Vagina (tissue), 2 donors: Measurements from ENCODE around the gene INPP5J. TPM values are rescaled to one million over a fixed set of nuclear protein-coding genes. Genes with fewer than 3 reads are reported as not detected.
"Not testable (repeated sequence)": the region's sequence is repeated elsewhere in the genome, so short reads cannot be mapped to it uniquely, and the experiment has no call there.

Experiments
- DNase-seq, 2 donors: peaks; one replicate each; pipeline ENCODE4 v3.0.0-alpha.2; 2017; ENCODE audit errors: extremely low spot score in 2 of 2
- H3K27ac ChIP-seq: fragments of 200-600 bp; sonication (generic); one replicate; pipeline ENCODE4 v1.5.1; 2019
- H3K27me3 ChIP-seq: fragments of 200-600 bp; sonication (generic); one replicate; pipeline ENCODE4 v1.5.1; 2019
- H3K36me3 ChIP-seq, 2 donors: fragments of 200-600 bp; sonication (generic); one replicate each; pipeline ENCODE4 v1.5.1; 2017 to 2019
- H3K4me1 ChIP-seq: fragments of 200-600 bp; sonication (generic); one replicate; pipeline ENCODE4 v1.5.1; 2019
- H3K4me3 ChIP-seq, 2 donors: fragments of 200-600 bp; sonication (generic); 1 replicate in 1 of 2; 2 replicates in 1 of 2; pipeline ENCODE4 v1.5.1; 2016 to 2019
- H3K9me3 ChIP-seq: fragments of 200-600 bp; sonication (generic); one replicate; pipeline ENCODE4 v1.5.1; 2019
- POLR2A ChIP-seq, 2 donors: fragments of 450-650 bp; IDR thresholded peaks; one replicate each; pipeline ENCODE4 v1.6.1; 2017; ENCODE audit warnings: antibody characterized with exemption in 2 of 2, mild to moderate bottlenecking in 2 of 2, moderate library complexity in 2 of 2
- POLR2AphosphoS5 ChIP-seq, 2 donors: sonication (generic); formaldehyde crosslinking; IDR thresholded peaks; one replicate each; pipeline ENCODE4 v1.9.0; 2017; ENCODE audit warnings: antibody characterized with exemption in 2 of 2, mild to moderate bottlenecking in 2 of 2, low read depth in 1 of 2; ENCODE audit not compliant: insufficient read depth in 1 of 2
- intact Hi-C: fragments of 100-400 bp; cut with DNase I; formaldehyde crosslinking; loops from one replicate; pipeline ENCODE4 v1.15.1; 2023
- total RNA-seq: library from RNA; depleted of rRNA; stranded (reverse); fragments of >200 nt; gene quantifications from one replicate; pipeline ENCODE4 v1.2.3, GENCODE V29; 2016
- TF ChIP-seq, protein P1 (sequence below), 3 experiments: fragments of 450-650 bp in 2 of 3; fragments of 200-600 bp in 1 of 3; sonication (generic) in 1 of 3; IDR thresholded peaks; one replicate each; pipeline ENCODE4 v1.5.1; 2017 to 2019; ENCODE audit warnings: antibody characterized with exemption in 3 of 3, mild to moderate bottlenecking in 2 of 3, moderate library complexity in 2 of 3

The INPP5J gene, protein sequence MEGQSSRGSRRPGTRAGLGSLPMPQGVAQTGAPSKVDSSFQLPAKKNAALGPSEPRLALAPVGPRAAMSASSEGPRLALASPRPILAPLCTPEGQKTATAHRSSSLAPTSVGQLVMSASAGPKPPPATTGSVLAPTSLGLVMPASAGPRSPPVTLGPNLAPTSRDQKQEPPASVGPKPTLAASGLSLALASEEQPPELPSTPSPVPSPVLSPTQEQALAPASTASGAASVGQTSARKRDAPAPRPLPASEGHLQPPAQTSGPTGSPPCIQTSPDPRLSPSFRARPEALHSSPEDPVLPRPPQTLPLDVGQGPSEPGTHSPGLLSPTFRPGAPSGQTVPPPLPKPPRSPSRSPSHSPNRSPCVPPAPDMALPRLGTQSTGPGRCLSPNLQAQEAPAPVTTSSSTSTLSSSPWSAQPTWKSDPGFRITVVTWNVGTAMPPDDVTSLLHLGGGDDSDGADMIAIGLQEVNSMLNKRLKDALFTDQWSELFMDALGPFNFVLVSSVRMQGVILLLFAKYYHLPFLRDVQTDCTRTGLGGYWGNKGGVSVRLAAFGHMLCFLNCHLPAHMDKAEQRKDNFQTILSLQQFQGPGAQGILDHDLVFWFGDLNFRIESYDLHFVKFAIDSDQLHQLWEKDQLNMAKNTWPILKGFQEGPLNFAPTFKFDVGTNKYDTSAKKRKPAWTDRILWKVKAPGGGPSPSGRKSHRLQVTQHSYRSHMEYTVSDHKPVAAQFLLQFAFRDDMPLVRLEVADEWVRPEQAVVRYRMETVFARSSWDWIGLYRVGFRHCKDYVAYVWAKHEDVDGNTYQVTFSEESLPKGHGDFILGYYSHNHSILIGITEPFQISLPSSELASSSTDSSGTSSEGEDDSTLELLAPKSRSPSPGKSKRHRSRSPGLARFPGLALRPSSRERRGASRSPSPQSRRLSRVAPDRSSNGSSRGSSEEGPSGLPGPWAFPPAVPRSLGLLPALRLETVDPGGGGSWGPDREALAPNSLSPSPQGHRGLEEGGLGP
- total RNA-seq = 5.9 TPM

DNA sequence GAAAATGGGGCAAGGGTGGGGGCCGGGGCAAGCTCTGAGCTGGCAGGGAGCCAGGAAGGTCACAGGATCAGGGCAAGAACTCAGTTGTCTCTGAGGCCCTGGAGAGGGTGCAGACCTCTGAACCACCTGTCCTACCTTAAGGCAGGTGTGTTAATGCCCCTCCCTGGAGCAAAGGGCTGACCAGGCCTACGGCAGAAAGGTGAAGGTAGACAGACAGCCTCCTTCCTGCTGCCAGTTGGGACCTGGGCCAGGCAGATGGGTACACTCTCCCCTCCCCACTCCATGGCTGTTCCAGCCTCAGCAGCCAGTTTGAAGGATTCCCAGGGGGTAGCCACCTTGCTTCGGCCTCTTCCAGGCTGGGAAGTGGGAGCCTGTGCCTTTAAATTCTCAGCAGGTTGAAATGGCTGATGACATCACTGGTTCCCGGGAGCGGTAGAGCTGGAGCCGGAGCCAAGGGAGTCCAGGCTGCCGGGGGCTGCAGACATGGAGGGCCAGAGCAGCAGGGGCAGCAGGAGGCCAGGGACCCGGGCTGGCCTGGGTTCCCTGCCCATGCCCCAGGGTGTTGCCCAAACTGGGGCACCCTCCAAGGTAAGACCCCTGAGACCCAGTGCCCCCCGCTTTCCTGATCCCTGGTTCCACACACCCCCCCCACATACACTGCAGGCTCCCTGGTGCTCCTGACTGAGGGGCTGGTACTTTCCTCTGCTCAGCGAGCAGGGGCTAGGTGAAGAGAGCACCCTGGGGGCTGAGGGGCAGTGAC, at the start of gene INPP5J:
Gene INPP5J, plus strand, starts transcription at position 435 of the 760 bp plus-strand sequence. Its CDS starts 49 bp downstream, at position 484.
- no peaks in the 10 kb centered on the region for H3K36me3 ChIP-seq
- no peaks in the 10 kb centered on the region for H3K27me3 ChIP-seq
- intact Hi-C loops = no loop called here
- H3K4me1 ChIP-seq = peaks cover 14% of the 10 kb centered on the region
- TF ChIP-seq POLR2AphosphoS5 (IDR thresholded peaks at IDR 0.05; ENCODE audit: insufficient read depth in 1 of 2, low read depth in 1 of 2) (no peak), POLR2A (IDR thresholded peaks at IDR 0.05) (no peak)
- TF ChIP-seq, protein P1, sequence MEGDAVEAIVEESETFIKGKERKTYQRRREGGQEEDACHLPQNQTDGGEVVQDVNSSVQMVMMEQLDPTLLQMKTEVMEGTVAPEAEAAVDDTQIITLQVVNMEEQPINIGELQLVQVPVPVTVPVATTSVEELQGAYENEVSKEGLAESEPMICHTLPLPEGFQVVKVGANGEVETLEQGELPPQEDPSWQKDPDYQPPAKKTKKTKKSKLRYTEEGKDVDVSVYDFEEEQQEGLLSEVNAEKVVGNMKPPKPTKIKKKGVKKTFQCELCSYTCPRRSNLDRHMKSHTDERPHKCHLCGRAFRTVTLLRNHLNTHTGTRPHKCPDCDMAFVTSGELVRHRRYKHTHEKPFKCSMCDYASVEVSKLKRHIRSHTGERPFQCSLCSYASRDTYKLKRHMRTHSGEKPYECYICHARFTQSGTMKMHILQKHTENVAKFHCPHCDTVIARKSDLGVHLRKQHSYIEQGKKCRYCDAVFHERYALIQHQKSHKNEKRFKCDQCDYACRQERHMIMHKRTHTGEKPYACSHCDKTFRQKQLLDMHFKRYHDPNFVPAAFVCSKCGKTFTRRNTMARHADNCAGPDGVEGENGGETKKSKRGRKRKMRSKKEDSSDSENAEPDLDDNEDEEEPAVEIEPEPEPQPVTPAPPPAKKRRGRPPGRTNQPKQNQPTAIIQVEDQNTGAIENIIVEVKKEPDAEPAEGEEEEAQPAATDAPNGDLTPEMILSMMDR (IDR thresholded peaks at IDR 0.05) = no peak
- no peaks in the 10 kb centered on the region for H3K9me3 ChIP-seq
- no peak for DNase-seq
- peak within 1 kb of the TSS; percentile 31 to 41 for H3K4me3 ChIP-seq
- no peak within 1 kb of the TSS for H3K27ac ChIP-seq

DNA sequence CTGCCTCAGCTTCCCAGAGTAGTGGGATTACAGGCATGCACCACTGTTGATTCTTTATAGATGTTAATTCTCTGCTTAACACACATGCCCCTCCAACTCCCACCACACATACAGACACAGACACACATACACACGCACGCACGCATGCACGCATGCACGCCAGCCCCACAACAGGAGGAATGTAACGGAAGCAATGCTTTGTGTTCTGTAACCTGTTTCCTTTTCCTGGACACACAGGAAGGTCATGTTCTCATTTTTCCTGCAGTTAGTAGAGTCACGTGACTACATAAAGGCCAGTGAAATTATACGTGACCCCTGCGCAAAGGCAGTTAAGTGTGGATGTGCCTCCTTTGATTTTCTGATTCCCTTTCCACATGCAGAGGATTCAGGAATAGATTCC, 49.6 kb upstream of the INPP5J start:
- intact Hi-C loops, H3K27me3 ChIP-seq, H3K9me3 ChIP-seq, H3K4me3 ChIP-seq, H3K27ac ChIP-seq, DNase-seq, H3K36me3 ChIP-seq: not testable (repeated sequence)
- peaks cover 17% of the 10 kb centered on the region for H3K4me1 ChIP-seq

DNA sequence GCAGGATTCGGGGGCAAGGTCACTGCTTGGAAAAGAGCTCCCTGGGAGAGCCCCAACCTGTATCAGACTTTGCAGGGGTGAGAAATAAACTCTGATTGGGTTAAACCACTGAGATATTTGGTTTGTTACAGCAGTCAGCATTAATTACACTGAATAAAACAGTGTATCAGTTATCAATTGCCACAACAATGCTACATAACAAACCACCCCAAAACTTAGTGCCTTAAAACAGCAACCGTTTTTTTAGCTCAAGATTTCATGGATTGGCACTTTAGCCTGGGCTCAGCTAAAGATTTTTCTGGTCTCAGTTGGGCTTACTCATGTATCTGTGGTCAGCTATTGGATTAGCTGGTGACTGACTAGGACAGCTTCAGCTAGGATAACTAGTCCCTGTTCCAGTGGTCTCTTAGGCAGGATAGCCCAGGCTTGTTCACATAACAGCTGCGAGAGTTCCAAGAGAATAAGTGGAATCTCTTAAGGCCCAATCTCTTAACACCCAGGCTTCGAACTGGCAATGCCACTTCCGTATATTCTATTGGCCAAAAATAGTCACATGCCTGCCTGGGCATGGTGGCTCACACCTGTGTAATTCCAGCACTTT, 49.1 kb upstream of the INPP5J start:
- peaks cover 17% of the 10 kb centered on the region for H3K4me1 ChIP-seq
- H3K36me3 ChIP-seq, H3K9me3 ChIP-seq, H3K4me3 ChIP-seq, DNase-seq, H3K27ac ChIP-seq, H3K27me3 ChIP-seq, intact Hi-C loops: not testable (repeated sequence)

DNA sequence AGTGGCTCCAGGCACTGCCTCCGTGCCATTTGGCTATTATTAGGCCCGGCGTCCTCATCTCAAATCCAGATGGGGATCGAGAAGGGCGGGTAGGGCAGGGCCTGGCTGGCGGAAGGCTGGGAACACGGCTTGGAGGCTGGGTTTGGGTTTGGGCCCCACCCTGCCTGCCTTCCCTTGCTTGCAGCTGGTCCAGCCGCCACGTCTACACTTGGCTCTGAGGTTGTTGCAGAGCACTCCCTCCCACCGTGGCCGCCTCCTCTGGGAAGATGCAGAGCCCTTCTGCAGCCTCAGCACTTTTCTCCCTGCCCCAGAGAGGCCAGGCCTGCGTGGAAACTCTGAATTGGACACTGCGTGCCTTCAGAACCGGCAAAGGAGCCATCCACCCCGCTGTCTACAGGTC, 46.8 kb upstream of the INPP5J start:
- no peaks in the 10 kb centered on the region for H3K27me3 ChIP-seq
- no peak for DNase-seq
- H3K27ac ChIP-seq = peak overlapping the region; percentile 88
- H3K4me3 ChIP-seq = no peak overlapping the region
- H3K9me3 ChIP-seq = no peaks in the 10 kb centered on the region
- intact Hi-C loops = no loop called here
- peaks cover 24% of the 10 kb centered on the region for H3K4me1 ChIP-seq
- no peaks in the 10 kb centered on the region for H3K36me3 ChIP-seq
- TF ChIP-seq POLR2AphosphoS5 (IDR thresholded peaks at IDR 0.05; ENCODE audit: insufficient read depth in 1 of 2, low read depth in 1 of 2) = peak; percentile 80
- no peak for TF ChIP-seq POLR2A (IDR thresholded peaks at IDR 0.05)

DNA sequence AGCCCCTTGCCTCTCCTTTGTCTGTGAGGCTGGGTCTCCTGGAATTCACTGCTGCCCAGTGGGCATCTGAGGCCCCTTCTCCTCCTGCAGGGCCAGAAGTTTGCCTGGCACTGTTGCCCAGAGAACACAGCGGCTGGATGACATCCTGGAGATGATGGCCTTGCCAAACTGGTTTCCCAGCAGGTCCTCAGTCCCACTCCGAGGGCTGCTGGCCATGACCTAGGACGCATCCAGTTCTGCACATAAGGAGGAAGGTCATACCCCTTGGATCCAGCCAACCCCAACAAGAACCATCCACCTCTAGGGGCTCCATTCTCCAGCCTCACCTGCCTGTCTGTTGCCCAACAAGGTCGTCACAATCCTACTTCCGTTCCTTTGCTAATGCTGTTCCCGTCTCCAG, 45.1 kb upstream of the INPP5J start:
- no peak overlapping the region for H3K27ac ChIP-seq
- peaks cover 33% of the 10 kb centered on the region for H3K4me1 ChIP-seq
- DNase-seq = no peak
- no peaks in the 10 kb centered on the region for H3K27me3 ChIP-seq
- TF ChIP-seq POLR2AphosphoS5 (IDR thresholded peaks at IDR 0.05; ENCODE audit: insufficient read depth in 1 of 2, low read depth in 1 of 2) (no peak), POLR2A (IDR thresholded peaks at IDR 0.05) (no peak)
- TF ChIP-seq, protein P1 (IDR thresholded peaks at IDR 0.05) = no peak
- H3K4me3 ChIP-seq = no peak overlapping the region
- no peaks in the 10 kb centered on the region for H3K9me3 ChIP-seq
- intact Hi-C loops = no loop called here
- no peaks in the 10 kb centered on the region for H3K36me3 ChIP-seq

DNA sequence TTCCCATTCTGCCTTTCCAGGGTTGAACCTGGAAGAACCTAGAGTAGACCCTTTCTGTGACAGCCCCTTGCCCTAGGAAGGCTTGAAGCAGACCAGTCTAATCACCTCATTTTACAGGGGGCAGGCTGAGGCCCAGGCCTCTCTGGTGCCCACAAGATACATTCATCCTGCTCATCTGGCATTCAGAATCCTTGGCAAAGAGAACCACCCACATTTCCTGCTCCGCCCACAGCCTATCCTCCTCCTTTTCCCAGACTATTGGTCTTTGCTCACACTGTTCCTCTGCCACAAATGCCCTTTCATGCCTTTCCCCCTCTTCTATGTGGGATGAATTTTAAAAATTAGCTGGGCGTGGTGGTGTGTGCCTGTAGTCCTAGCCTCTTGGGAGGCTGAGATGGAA, 44.4 kb upstream of the INPP5J start:
- H3K27me3 ChIP-seq, DNase-seq, H3K27ac ChIP-seq, H3K4me3 ChIP-seq, intact Hi-C loops, H3K9me3 ChIP-seq, H3K36me3 ChIP-seq: not testable (repeated sequence)
- peaks cover 40% of the 10 kb centered on the region for H3K4me1 ChIP-seq
